Caco-2 (cell line): ENCODE results near the gene PLEKHA8. TPM values are rescaled to one million over a fixed set of nuclear protein-coding genes. Genes with fewer than 3 reads are reported as not detected.
A peak's percentile ranks its signal among the peaks of the same experiment; 100 is the strongest.

Source experiments
- BruUV-seq: library from RNA; stranded (reverse); fragments of 400-500 nt; replicated peaks from 2 replicates; lab custom pipeline; 2021; lab: Mats Ljungman, UMichigan
- CTCF ChIA-PET: fragments of 300-600 bp; sonication (Branson Sonifier 250); formaldehyde crosslinking; loops from one replicate; lab custom pipeline; 2022; ENCODE audit warnings: antibody characterized with exemption; lab: Charles Lee
- POLR2A ChIA-PET: fragments of 300-600 bp; sonication (Branson Sonifier 250); formaldehyde crosslinking; loops from one replicate; lab custom pipeline; 2022; ENCODE audit warnings: antibody characterized with exemption; lab: Charles Lee
- DNase-seq, 2 experiments: peaks; one replicate each; pipeline versions ENCODE4 v3.0.0 to v3.0.0-alpha.2; 2020 to 2022
- H3K27me3 ChIP-seq: replicated peaks from 2 replicates; pipeline ENCODE4 v1.6.0; 2011; ENCODE audit warnings: low read length; ENCODE audit not compliant: control insufficient read depth, insufficient read depth
- H3K36me3 ChIP-seq: 2 replicates; pipeline ENCODE4 v1.5.1; 2011; ENCODE audit warnings: low read length; ENCODE audit not compliant: control insufficient read depth, insufficient read depth
- H3K4me1 ChIP-seq: fragments of 250-450 bp; sonication (Bioruptor Pico); 2 replicates; pipeline ENCODE4 v1.5.1; 2020; ENCODE audit warnings: mild to moderate bottlenecking
- H3K4me3 ChIP-seq: 2 replicates; pipeline ENCODE4 v1.5.1; 2011; ENCODE audit warnings: low read depth, mild to moderate bottlenecking, control low read depth, low read length
- H3K9me3 ChIP-seq: fragments of 250-450 bp; sonication (Bioruptor Pico); 2 replicates; pipeline ENCODE4 v1.5.1; 2020; ENCODE audit warnings: mild to moderate bottlenecking, moderate library complexity
- H3K27ac Mint-ChIP-seq: one replicate; pipeline ENCODE4 v1.8.0; 2022; ENCODE audit warnings: mixed read lengths; ENCODE audit not compliant: unreplicated experiment
- H3K27me3 Mint-ChIP-seq: one replicate; pipeline ENCODE4 v1.8.0; 2022; ENCODE audit warnings: mixed read lengths; ENCODE audit not compliant: insufficient read depth, unreplicated experiment
- H3K36me3 Mint-ChIP-seq: one replicate; pipeline ENCODE4 v1.8.0; 2022; ENCODE audit warnings: mild to moderate bottlenecking, mixed read lengths; ENCODE audit not compliant: insufficient read depth, unreplicated experiment
- H3K4me1 Mint-ChIP-seq: one replicate; pipeline ENCODE4 v1.8.0; 2022; ENCODE audit warnings: low read depth, mixed read lengths; ENCODE audit not compliant: unreplicated experiment
- H3K4me3 Mint-ChIP-seq: one replicate; pipeline ENCODE4 v1.8.0; 2022; ENCODE audit warnings: mild to moderate bottlenecking, moderate library complexity, mixed read lengths; ENCODE audit not compliant: unreplicated experiment
- H3K9me3 Mint-ChIP-seq: one replicate; pipeline ENCODE4 v1.8.0; 2022; ENCODE audit warnings: mixed read lengths; ENCODE audit not compliant: unreplicated experiment
- CTCF ChIP-seq, 2 experiments: fragments of 200-600 bp in 1 of 2; IDR thresholded peaks; 1 replicate in 1 of 2; 2 replicates in 1 of 2; pipeline versions ENCODE4 v1.5.1 to v1.8.0; 2011 to 2022; ENCODE audit warnings: antibody characterized with exemption in 1 of 2, control low read depth in 1 of 2, inconsistent platforms in 1 of 2, low read depth in 1 of 2, low read length in 1 of 2, mild to moderate bottlenecking in 1 of 2, moderate library complexity in 1 of 2; ENCODE audit not compliant: insufficient read depth in 1 of 2, severe bottlenecking in 1 of 2, unreplicated experiment in 1 of 2
- intact Hi-C: fragments of 100-400 bp; cut with micrococcal nuclease; formaldehyde crosslinking; loops from one replicate; pipeline ENCODE4 v1.10.0; 2022; ENCODE audit not compliant: unreplicated experiment
- total RNA-seq: library from RNA; stranded (reverse); gene quantifications from 2 replicates; pipeline ENCODE4 v1.2.3, GENCODE V29; 2022

PLEKHA8 gene
- total RNA-seq, 1 experiment from 2014 or later: 32.5 TPM

GRCh38 chr7:30173058-30173897 is 145.1 kb downstream of the PLEKHA8 start:
- Mint-ChIP-seq H3K4me1 (peaks cover 6% of the 10 kb centered on the region), H3K27me3 (peaks cover 4% of the 10 kb centered on the region), H3K9me3 (no peaks in the 10 kb centered on the region), H3K36me3 (no peaks in the 10 kb centered on the region), H3K4me3 (no peak overlapping the region), H3K27ac (no peak overlapping the region)
- H3K36me3 ChIP-seq: no peaks in the 10 kb centered on the region
- H3K27me3 ChIP-seq: no peaks in the 10 kb centered on the region
- no peak for TF ChIP-seq CTCF (IDR thresholded peaks at IDR 0.05; ENCODE audit: insufficient read depth in 1 of 2, low read depth in 1 of 2, low read length in 1 of 2, severe bottlenecking in 1 of 2, unreplicated experiment in 1 of 2)
- intact Hi-C loops: no loop called here
- CTCF ChIA-PET: interaction anchor here (0.9 kb wide), 1 partner anchor 9 kb away, joined by 3 read pairs; no protein-coding TSS in a partner anchor
- no peaks in the 10 kb centered on the region for H3K4me1 ChIP-seq
- peak; percentile 43 to 69 for DNase-seq
- BruUV-seq: no TSS peak
- H3K9me3 ChIP-seq: no peaks in the 10 kb centered on the region
- H3K4me3 ChIP-seq: no peak overlapping the region
- POLR2A ChIA-PET: no interaction called here

GRCh38 chr7:30175180-30175579 is 147.0 kb downstream of the PLEKHA8 start:
- H3K4me3 Mint-ChIP-seq: no peak overlapping the region
- no peak for TF ChIP-seq CTCF (IDR thresholded peaks at IDR 0.05; ENCODE audit: insufficient read depth in 1 of 2, low read depth in 1 of 2, low read length in 1 of 2, severe bottlenecking in 1 of 2, unreplicated experiment in 1 of 2)
- no peak overlapping the region for H3K4me3 ChIP-seq
- H3K27ac Mint-ChIP-seq: no peak overlapping the region
- no peaks in the 10 kb centered on the region for H3K27me3 Mint-ChIP-seq
- ChIA-PET POLR2A (no interaction called here), CTCF (no interaction called here)
- no peaks in the 10 kb centered on the region for H3K9me3 Mint-ChIP-seq
- H3K36me3 ChIP-seq: no peaks in the 10 kb centered on the region
- no peaks in the 10 kb centered on the region for H3K4me1 ChIP-seq
- DNase-seq: no peak
- H3K36me3 Mint-ChIP-seq: no peaks in the 10 kb centered on the region
- no peaks in the 10 kb centered on the region for H3K9me3 ChIP-seq
- H3K4me1 Mint-ChIP-seq: peaks cover 6% of the 10 kb centered on the region
- intact Hi-C loops: no loop called here
- no TSS peak for BruUV-seq
- H3K27me3 ChIP-seq: no peaks in the 10 kb centered on the region

DNA sequence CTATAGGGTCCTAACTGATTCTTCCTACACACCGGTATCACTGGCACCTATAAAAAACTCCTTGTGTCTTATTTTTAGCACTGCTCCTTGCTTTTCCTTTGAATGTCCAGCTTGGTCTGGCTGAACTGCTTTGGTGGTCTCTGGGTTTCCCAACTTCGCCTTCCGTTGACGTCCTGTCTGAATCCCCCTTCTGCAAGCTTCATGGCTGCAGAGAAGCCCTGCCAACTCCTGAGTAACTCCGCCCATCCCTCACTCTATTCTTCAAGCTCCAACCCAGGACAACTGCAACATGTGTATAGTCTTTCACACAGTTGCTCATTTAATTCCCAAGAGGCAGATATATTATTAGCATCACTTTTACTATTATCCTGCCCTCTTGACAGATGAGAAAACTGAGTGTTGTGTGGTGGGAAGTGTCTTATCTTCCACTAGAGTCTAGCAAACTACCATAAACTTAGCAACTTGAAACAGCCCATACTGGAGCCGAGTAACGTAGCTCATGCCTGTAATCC is 147.5 kb downstream of the PLEKHA8 start:
- ChIA-PET POLR2A (no interaction called here), CTCF (no interaction called here)
- Histone ChIP-seq H3K4me3 (no peak overlapping the region), H3K36me3 (no peaks in the 10 kb centered on the region), H3K4me1 (no peaks in the 10 kb centered on the region), H3K9me3 (no peaks in the 10 kb centered on the region), H3K27me3 (no peaks in the 10 kb centered on the region)
- H3K36me3 Mint-ChIP-seq: no peaks in the 10 kb centered on the region
- no peaks in the 10 kb centered on the region for H3K27me3 Mint-ChIP-seq
- DNase-seq: no peak
- H3K4me1 Mint-ChIP-seq: peaks cover 6% of the 10 kb centered on the region
- H3K9me3 Mint-ChIP-seq: no peaks in the 10 kb centered on the region
- intact Hi-C loops: no loop called here
- no peak for TF ChIP-seq CTCF (IDR thresholded peaks at IDR 0.05; ENCODE audit: insufficient read depth in 1 of 2, low read depth in 1 of 2, low read length in 1 of 2, severe bottlenecking in 1 of 2, unreplicated experiment in 1 of 2)
- no peak overlapping the region for H3K27ac Mint-ChIP-seq
- BruUV-seq: no TSS peak
- H3K4me3 Mint-ChIP-seq: no peak overlapping the region
